ENCODE results near the gene SLC17A2. TPM values are rescaled to one million over a fixed set of nuclear protein-coding genes. Genes with fewer than 3 reads are reported as not detected.
"Not testable (repeated sequence)": the region's sequence is repeated elsewhere in the genome, so short reads cannot be mapped to it uniquely, and the experiment has no call there.

Gene SLC17A2
- polyA plus RNA-seq, 4 donors, result 0.30 to 0.72 (median 0.50) TPM

- DNase-seq (ENCODE audit: low read depth in 4 of 4, low spot score in 3 of 4), result no peak
These were observed 23.2 kb upstream of the SLC17A2 start for GRCh38 chr6:25953733-25954132.

GRCh38 chr6:25952535-25952934 is 22.0 kb upstream of the SLC17A2 start:
- DNase-seq (ENCODE audit: low read depth in 4 of 4, low spot score in 3 of 4), result no peak

- DNase-seq (ENCODE audit: low read depth in 4 of 4, low spot score in 3 of 4), result no peak
These were observed 21.0 kb upstream of the SLC17A2 start for GRCh38 chr6:25951296-25952032.

- DNase-seq (ENCODE audit: low read depth in 4 of 4, low spot score in 3 of 4), result no peak
These were observed 19.8 kb upstream of the SLC17A2 start for GRCh38 chr6:25950297-25950696.

- no peak for DNase-seq (ENCODE audit: low read depth in 4 of 4, low spot score in 3 of 4)
These were observed 19.2 kb upstream of the SLC17A2 start for GRCh38 chr6:25949695-25950094.

- DNase-seq (ENCODE audit: low read depth in 4 of 4, low spot score in 3 of 4), result not testable (repeated sequence)
These were observed 17.0 kb upstream of the SLC17A2 start for GRCh38 chr6:25947492-25947891.

- no peak for DNase-seq (ENCODE audit: low read depth in 4 of 4, low spot score in 3 of 4)
These were observed 16.1 kb upstream of the SLC17A2 start for GRCh38 chr6:25946631-25947030.

- not testable (repeated sequence) for DNase-seq (ENCODE audit: low read depth in 4 of 4, low spot score in 3 of 4)
These were observed 15.2 kb upstream of the SLC17A2 start for GRCh38 chr6:25945738-25946137.

- no peak for DNase-seq (ENCODE audit: low read depth in 4 of 4, low spot score in 3 of 4)
These were observed 14.4 kb upstream of the SLC17A2 start for GRCh38 chr6:25944688-25945574.

- DNase-seq (ENCODE audit: low read depth in 4 of 4, low spot score in 3 of 4), result no peak
These were observed 13.4 kb upstream of the SLC17A2 start for GRCh38 chr6:25943887-25944286.

GRCh38 chr6:25942561-25943147 is 12.2 kb upstream of the SLC17A2 start:
- no peak for DNase-seq (ENCODE audit: low read depth in 4 of 4, low spot score in 3 of 4)

GRCh38 chr6:25939593-25939992 is 9.1 kb upstream of the SLC17A2 start:
- no peak for DNase-seq (ENCODE audit: low read depth in 4 of 4, low spot score in 3 of 4)

GRCh38 chr6:25935953-25936352 is 5.5 kb upstream of the SLC17A2 start:
- DNase-seq (ENCODE audit: low read depth in 4 of 4, low spot score in 3 of 4), result no peak

GRCh38 chr6:25934735-25935313 is 4.3 kb upstream of the SLC17A2 start:
- no peak for DNase-seq (ENCODE audit: low read depth in 4 of 4, low spot score in 3 of 4)

GRCh38 chr6:25934156-25934555 is 3.7 kb upstream of the SLC17A2 start:
- no peak for DNase-seq (ENCODE audit: low read depth in 4 of 4, low spot score in 3 of 4)

- no peak for DNase-seq (ENCODE audit: low read depth in 4 of 4, low spot score in 3 of 4)
These were observed 869 bp upstream of the SLC17A2 start for GRCh38 chr6:25931411-25931709.

- DNase-seq (ENCODE audit: low read depth in 4 of 4, low spot score in 3 of 4), result not testable (repeated sequence)
These were observed 706 bp downstream of the SLC17A2 start for GRCh38 chr6:25929785-25930184.

- no peak for DNase-seq (ENCODE audit: low read depth in 4 of 4, low spot score in 3 of 4)
These were observed 1.7 kb downstream of the SLC17A2 start for GRCh38 chr6:25928562-25929324.

GRCh38 chr6:25927756-25928216 is 2.7 kb downstream of the SLC17A2 start:
- DNase-seq (ENCODE audit: low read depth in 4 of 4, low spot score in 3 of 4), result no peak

GRCh38 chr6:25927178-25927577 is 3.3 kb downstream of the SLC17A2 start:
- DNase-seq (ENCODE audit: low read depth in 4 of 4, low spot score in 3 of 4), result no peak

Measured in left renal pelvis (tissue), 4 donors.